ENCODE data around the gene PABPN1L. TPM values are rescaled to one million over a fixed set of nuclear protein-coding genes. Genes with fewer than 3 reads are reported as not detected.
A peak's percentile ranks its signal among the peaks of the same experiment; 100 is the strongest.

Gene PABPN1L
- total and polyA plus RNA-seq, 9 of the 15 experiments (the other 6 are each of a cell fraction or from before 2014, with no cell fraction given) = 0.11 to 0.32 TPM; not detected in 7

DNA sequence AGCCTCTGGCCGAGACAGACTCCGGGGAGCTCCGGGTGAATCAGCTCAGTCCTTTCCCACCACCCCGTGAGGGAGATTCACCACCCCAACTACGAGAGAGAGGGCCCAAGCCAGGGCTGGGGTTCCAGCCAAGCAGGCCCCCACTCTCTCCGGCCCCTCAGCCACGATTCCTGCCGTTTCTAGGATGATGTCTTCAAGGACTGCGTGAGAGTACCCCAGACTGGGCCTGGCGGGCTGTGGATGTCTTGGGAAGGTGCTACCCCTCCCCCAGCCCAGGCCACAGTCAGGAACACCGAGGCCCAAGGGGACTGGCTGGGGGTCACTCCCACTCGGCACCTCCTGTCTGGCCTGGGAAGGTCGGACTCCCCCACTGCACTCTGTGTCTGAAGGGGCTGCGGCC is 21.6 kb upstream of the PABPN1L start:
- H3K4me1 ChIP-seq (replicated peaks in 1 of 2; ENCODE audit: control insufficient read depth in 2 of 2, insufficient read depth in 2 of 2, low read length in 2 of 2) = peaks cover 0 to 61% of the 10 kb centered on the region in 2 experiments; a peak in 3 of 5 replicates
- no peaks in the 10 kb centered on the region for H3K27me3 ChIP-seq (ENCODE audit: control insufficient read depth in 2 of 2, insufficient read depth in 2 of 2, low read length in 2 of 2)
- H4K20me1 ChIP-seq (replicated peaks; ENCODE audit: control insufficient read depth, insufficient read depth, low read length) = no peaks in the 10 kb centered on the region
- H3K9me1 ChIP-seq (ENCODE audit: control insufficient read depth, insufficient read depth, low read length) = no peaks in the 10 kb centered on the region
- ChIA-PET CTCF (ENCODE audit: low intra/inter-chr PET ratio) (no interaction called here), POLR2A (interaction anchor here (1.0 kb wide), 1 partner anchor 13 kb away, joined by 3 read pairs; no protein-coding TSS in a partner anchor)
- DNase-seq (ENCODE audit: extremely low read depth in 1 of 4, low spot score in 3 of 4) = no peak
- no peak overlapping the region for H3K4me3 ChIP-seq
- intact Hi-C loops (cut with micrococcal nuclease) (no loop called here), in situ Hi-C loops (cut with MboI) (no loop called here)
- no peak for FAIRE-seq
- no TSS peak for BruUV-seq (replicated peaks)
- 87% methylated on average over 13 of the region's 14 CpGs for WGBS (ENCODE audit: insufficient coverage, low coverage, missing lambda C conversion rate)
- no peak overlapping the region for H3K4me2 ChIP-seq (ENCODE audit: insufficient read depth, low read length)
- peak overlapping the region; percentile 65; the same call in 2 of the 3 replicates for H3K27ac ChIP-seq (ENCODE audit: extremely low read depth, low read depth, low read length)
- H3K36me3 ChIP-seq (ENCODE audit: control insufficient read depth, insufficient read depth, low read length) = peaks cover 95% of the 10 kb centered on the region
- peak overlapping the region in 1 of 2 experiments; percentile 26; a peak in 1 of 4 replicates for H3K9ac ChIP-seq (ENCODE audit: insufficient read depth in 1 of 2, low read depth in 2 of 2, low read length in 2 of 2)
- H3K9me3 ChIP-seq (replicated peaks; ENCODE audit: control insufficient read depth, insufficient read depth, low read depth, low read length) = peaks cover 29% of the 10 kb centered on the region
- no peak overlapping the region for H2AFZ ChIP-seq (ENCODE audit: low read depth, low read length)
- ATAC-seq = no peak
- H3K79me2 ChIP-seq (ENCODE audit: control insufficient read depth, insufficient read depth, low read length) = peaks cover 23% of the 10 kb centered on the region
- TF ChIP-seq HDGF (IDR thresholded peaks at IDR 0.05) = no peak
- peak; percentile 61 to 75; a peak in 3 of 4 replicates for TF ChIP-seq TRIM24 (IDR thresholded peaks at IDR 0.05)
- TF ChIP-seq, protein P1, sequence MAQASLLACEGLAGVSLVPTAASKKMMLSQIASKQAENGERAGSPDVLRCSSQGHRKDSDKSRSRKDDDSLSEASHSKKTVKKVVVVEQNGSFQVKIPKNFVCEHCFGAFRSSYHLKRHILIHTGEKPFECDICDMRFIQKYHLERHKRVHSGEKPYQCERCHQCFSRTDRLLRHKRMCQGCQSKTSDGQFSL (CRISPR knock-in tag; IDR thresholded peaks at IDR 0.05) = no peak
- TF ChIP-seq, protein P1 (tag; IDR thresholded peaks at IDR 0.05) = no peak
- no peak for TF ChIP-seq HNRNPH1 (optimal IDR thresholded peaks at IDR 0.05; ENCODE audit: low read depth, low read length)
- TF ChIP-seq CC2D1A (IDR thresholded peaks at IDR 0.05) = no peak
- TF ChIP-seq NRF1 (conservative IDR thresholded peaks at IDR 0.05 in 1 of 2, IDR thresholded peaks at IDR 0.05 in 1 of 2) = no peak
- no peak for TF ChIP-seq SMAD1 (IDR thresholded peaks at IDR 0.05; ENCODE audit: low read depth, low read length, partially characterized antibody)
- TF ChIP-seq ATF1 (CRISPR knock-in tag; IDR thresholded peaks at IDR 0.05) = no peak
- no peak for TF ChIP-seq ATF1 (tag; IDR thresholded peaks at IDR 0.05)
- TF ChIP-seq POLR2G (IDR thresholded peaks at IDR 0.05; ENCODE audit: low read depth, low read length) = peak; percentile 3; the same call in 1 of the 2 replicates
- no peak for TF ChIP-seq MBD2 (IDR thresholded peaks at IDR 0.05; ENCODE audit: borderline replicate concordance, low read depth)
- TF ChIP-seq THRAP3 (IDR thresholded peaks at IDR 0.05; ENCODE audit: borderline replicate concordance) = no peak
- TF ChIP-seq, protein P2, sequence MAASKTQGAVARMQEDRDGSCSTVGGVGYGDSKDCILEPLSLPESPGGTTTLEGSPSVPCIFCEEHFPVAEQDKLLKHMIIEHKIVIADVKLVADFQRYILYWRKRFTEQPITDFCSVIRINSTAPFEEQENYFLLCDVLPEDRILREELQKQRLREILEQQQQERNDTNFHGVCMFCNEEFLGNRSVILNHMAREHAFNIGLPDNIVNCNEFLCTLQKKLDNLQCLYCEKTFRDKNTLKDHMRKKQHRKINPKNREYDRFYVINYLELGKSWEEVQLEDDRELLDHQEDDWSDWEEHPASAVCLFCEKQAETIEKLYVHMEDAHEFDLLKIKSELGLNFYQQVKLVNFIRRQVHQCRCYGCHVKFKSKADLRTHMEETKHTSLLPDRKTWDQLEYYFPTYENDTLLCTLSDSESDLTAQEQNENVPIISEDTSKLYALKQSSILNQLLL (CRISPR knock-in tag; IDR thresholded peaks at IDR 0.05; ENCODE audit: borderline replicate concordance) = no peak
- peak; percentile 42 for TF ChIP-seq RBM22 (IDR thresholded peaks at IDR 0.05; ENCODE audit: low read depth, low read length, poor library complexity, severe bottlenecking)
- TF ChIP-seq, protein P3, sequence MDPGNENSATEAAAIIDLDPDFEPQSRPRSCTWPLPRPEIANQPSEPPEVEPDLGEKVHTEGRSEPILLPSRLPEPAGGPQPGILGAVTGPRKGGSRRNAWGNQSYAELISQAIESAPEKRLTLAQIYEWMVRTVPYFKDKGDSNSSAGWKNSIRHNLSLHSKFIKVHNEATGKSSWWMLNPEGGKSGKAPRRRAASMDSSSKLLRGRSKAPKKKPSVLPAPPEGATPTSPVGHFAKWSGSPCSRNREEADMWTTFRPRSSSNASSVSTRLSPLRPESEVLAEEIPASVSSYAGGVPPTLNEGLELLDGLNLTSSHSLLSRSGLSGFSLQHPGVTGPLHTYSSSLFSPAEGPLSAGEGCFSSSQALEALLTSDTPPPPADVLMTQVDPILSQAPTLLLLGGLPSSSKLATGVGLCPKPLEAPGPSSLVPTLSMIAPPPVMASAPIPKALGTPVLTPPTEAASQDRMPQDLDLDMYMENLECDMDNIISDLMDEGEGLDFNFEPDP (CRISPR knock-in tag; IDR thresholded peaks at IDR 0.05) = no peak
- TF ChIP-seq, protein P4, sequence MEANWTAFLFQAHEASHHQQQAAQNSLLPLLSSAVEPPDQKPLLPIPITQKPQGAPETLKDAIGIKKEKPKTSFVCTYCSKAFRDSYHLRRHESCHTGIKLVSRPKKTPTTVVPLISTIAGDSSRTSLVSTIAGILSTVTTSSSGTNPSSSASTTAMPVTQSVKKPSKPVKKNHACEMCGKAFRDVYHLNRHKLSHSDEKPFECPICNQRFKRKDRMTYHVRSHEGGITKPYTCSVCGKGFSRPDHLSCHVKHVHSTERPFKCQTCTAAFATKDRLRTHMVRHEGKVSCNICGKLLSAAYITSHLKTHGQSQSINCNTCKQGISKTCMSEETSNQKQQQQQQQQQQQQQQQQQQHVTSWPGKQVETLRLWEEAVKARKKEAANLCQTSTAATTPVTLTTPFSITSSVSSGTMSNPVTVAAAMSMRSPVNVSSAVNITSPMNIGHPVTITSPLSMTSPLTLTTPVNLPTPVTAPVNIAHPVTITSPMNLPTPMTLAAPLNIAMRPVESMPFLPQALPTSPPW (CRISPR knock-in tag; IDR thresholded peaks at IDR 0.05) = 0 out of 2 replicates have a peak, but pooled peaks have one; percentile 19
- TF ChIP-seq ELF2 (CRISPR knock-in tag; IDR thresholded peaks at IDR 0.05) = no peak
- no peak for TF ChIP-seq FOXA3 (CRISPR knock-in tag; conservative IDR thresholded peaks at IDR 0.05 in 1 of 2, IDR thresholded peaks at IDR 0.05 in 1 of 2)

Data from K562 (cell line).